CD4-positive, alpha-beta T cell treated with Interleukin-10 for 1 hour (primary cell): Measurements from ENCODE around the gene MBNL1.

Experiments used
- DNase-seq: peaks from one replicate; pipeline ENCODE4 v3.0.0-alpha.2; 2020

The MBNL1 gene

DNA sequence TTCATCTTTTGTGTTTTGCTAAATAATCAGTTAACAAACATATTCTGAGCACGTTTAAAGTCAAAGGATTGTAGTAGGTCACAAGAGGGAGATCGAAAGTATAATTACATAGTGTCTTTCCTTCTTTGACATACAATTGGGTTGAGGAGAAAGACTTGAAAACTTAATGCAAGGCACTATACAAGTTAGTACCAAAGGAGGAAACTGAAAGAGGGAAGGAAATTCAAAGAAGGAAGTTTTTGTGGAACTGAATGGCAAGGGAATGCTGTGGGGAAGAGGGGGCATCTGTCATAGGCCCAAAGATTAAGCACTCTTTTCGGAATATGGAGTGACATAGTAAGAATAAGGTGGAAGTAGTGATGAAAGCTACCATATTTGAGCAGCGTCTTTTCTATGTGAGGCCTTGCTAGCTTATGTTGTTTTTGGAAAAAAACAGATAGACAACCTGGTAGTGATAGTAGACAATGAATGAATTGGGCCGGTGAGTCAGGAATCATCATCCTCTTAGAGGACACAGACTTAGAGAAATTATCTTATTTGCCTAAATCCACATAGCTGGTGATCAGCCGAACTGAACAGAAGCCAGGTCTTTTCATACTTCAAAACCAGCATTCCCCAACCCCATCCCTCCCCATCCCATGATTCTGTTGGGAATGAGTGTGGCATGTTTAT is 10.2 kb downstream of the MBNL1 start:
- DNase-seq, result no peak

DNA sequence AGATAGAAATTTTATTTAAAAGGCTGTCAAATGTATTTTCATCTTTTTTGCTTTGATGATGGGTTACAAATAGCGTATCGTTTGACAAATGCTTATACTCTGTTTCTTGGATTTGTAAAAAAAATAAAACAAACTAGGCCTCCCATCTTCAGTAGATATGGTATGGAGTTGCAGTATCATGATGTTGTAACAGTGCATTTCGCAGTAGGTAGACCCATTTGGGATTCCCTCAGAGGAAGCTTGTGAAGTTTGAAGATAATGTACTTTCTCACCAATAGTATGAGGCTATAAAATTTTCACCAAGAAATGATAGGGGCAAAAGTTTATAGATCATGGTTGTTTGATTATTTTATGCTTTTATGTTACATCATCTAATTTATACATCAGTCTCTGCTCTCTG is 10.8 kb downstream of the MBNL1 start:
- DNase-seq, result no peak

DNA sequence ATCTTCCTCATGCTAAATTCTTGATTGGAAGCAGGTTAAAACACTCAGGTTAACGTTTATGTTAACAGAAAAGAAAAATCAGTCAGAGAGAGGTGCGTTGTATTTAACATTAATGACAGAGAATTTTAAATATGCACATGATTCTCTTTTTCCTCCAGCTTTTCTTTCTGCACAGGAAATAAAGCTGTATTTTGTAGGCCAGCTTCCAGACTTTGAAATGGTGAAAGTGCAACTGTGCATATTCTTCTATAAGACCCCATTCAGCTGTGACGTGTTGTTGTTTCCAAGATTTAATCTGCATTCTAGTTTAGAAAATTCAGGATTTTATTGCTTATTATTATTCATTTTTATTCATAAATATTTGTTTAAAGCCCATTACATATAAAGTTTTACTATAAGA is 11.8 kb downstream of the MBNL1 start:
- no peak for DNase-seq

DNA sequence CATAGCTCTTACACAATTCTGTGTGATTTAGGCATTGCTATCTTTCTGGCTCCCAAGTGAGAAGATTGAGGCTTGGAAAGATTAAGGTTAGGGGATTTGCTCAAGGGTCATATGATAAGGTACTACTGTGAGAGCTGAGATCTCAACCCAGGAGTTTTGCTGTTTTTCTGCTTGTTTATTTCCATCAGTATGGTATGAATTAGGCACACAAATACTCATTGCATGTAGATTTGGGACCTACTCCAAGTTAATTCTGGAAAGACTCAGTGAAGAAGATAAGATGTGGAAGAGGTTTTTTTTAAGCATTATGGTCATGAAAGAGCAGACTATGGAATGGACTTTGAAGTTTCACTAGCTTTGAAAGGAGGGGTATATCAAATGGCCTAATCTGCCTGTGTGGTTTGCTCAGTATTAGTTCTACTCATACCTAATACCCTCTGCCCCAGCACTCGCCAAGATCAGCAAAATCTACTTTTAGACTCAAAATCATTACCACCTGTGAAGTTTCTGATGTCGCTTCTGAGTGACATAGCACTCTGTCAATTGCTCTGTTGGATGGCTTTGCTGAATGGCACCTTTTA is 12.5 kb downstream of the MBNL1 start:
- DNase-seq, result peak; percentile 47

DNA sequence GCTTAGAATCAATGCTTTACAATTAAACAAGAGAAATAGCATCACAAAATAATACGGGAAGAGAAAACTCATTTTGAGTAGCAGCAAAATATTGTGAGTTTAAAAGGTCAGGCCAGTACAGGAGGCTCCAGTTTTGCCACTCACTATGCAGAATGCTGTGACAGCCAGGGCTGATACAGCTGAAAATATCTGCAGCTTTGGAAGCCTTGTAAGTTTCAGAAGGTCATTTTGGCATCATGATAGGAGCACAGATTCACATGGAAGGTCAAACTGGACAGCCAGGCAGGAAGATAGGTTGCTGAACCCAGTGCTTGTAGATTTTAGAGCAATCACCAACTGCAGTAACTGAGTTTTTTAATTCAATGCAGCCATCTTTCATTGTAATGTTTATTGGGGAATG is 14.1 kb downstream of the MBNL1 start:
- no peak for DNase-seq

DNA sequence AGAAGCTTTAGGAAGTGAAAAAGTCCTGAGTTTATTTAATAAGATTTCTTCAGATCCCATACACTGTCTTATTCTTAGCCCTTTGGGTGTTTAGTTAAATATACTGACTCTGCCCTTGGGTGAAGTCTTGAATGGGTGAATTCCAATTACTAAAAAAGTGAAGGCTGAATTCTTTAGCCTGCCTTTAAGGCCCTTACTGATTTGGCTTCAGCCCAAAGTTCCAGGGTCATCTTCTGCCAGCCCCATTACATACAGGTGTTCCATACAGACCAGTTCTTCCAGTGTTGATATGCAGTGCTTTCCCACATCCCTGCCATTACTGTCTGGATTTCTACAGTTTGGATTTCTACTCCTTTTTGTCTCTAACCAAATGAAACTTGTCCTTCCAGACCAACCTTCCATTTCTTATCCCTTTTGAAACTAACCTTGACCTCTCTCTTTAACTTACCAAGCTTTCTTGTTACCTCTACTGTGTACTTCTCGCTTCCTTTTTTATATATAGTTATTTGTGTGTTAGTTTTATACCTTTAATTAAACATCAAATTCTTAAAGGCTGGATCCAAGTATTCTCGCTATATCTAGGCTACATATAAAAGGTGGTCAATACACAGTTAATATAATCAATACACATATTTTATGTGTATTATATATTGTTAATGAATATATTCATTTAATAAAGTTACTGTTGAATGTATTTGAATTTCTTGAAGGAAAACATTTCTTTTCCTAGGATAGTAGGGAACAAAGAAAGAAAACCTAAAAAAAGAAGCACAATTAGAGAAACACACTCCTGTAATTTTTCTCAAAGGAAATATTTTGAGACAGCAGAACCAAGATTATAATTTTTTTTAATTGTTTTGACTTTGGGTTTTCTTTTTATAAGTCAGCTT is 15.0 kb downstream of the MBNL1 start:
- no peak for DNase-seq

DNA sequence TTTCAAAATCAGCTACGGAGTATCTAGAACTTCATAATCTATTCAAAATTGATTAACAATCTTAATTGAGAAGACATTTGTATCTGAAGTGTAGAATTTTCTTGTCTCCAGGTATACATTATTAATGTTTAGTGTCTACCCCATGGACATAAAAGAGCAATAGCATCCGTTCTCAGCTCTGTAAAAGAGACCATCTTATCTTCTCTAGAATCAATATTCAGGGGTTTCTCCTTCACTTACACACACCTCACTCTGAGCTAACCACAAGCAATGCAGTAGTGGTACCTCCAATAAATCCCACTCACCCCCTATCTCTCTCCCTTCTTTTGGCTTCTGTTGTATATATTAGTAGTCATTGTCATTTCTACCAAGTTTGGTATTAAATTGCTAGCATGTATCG is 16.2 kb downstream of the MBNL1 start:
- peak; percentile 58 for DNase-seq

DNA sequence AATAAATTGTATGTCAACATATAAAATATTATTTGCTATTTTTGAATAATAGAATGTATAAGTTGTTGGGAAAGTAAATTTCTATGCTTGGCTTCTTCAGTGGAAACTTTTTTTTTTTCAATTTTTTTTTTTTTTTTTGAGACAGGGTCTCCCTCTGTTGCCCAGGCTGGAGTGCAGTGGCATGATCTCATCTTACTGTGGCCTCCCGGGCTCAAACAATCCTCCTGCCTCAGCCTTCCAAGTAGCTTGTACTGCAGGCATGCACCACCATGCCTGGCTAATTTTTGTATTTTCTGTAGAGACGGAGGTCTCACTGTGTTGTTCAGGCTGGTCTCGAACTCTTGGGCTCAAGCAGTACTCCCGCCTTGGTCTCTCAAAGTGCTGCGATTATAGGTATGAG is 16.8 kb downstream of the MBNL1 start:
- no peak for DNase-seq

DNA sequence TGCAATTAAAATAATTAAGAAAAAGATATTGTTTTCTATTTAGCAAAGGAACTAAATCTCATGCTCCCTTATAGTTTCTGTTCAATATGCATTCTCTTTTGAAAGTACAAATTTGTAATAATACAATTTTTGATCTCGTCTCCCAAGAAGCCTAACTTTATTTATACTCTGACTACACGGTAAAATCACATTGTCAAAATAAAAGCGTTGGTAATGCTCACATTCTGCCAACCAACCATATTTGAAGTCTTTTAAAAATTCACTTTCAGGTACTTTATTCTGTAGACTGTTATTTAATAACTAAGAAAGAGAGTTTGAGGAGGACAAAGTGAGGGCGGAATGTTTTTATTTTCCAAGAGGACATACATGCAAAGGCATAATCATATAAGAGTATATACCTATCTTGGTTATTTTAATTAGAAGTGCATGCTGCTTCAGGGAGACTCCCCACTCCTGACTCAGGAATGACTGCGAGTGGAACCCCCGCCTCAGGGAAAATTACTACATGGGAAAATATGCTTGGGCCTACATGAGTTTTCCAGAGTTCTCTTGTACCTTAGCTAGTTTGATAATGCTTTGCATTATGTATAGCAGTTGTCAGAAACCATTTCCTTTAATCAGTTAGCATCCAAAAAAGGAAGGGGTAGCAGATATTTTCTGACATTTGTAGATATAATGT is 19.3 kb downstream of the MBNL1 start:
- DNase-seq, result no peak

DNA sequence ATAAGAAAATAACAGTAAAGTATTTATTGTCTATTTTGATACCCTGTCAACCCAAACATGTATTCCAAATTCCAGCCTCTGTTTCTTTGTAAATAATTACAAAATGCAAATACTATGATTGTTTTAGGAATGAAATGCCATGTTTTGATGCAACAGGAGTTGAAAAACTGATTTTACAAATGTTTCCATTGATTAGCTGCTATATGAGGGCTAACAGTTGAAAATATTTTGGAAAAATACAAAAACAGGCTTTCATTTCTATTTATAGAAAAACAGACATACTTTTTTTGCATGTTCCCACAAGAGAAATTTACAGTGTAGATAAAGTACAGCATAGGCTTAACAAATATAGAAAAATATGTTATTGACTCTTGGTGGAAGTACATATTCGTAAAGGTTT is 20.0 kb downstream of the MBNL1 start:
- DNase-seq, result no peak

DNA sequence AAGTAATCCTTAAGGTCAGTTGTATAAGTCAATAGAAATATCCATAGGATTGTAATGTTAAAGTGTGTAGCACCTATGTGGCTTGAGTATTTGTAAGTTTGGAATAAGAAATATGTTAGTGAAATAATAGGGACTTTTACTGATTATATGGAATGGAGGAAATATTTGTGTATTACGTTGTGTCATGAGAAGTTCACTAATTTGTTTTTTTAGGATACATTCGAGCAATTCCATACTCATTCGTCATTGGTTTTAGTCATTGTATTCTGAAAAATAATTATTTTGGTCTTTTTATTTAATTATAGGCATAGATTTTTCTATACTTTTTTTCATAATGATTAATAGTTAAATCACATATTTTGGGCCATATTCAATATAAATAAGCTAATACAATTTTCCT is 21.0 kb downstream of the MBNL1 start:
- DNase-seq, result no peak

DNA sequence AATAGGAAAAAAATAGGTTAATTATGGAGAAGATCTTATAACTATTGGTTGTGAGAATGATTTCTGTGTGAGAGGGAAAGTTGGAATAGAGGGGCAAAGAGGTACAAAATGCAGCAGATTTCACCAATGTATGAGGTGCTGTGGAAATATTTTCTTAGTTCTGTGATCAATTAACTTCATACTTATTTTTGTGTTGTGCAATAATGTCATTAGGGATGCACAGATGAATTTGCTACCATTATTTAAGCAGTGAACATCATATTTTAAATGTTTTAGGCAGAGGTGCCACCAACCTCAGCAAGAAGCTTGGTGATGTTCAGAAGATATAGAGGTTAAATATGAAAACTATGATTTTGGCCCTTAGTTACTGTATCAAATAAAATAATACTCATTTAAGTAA is 21.6 kb downstream of the MBNL1 start:
- no peak for DNase-seq

DNA sequence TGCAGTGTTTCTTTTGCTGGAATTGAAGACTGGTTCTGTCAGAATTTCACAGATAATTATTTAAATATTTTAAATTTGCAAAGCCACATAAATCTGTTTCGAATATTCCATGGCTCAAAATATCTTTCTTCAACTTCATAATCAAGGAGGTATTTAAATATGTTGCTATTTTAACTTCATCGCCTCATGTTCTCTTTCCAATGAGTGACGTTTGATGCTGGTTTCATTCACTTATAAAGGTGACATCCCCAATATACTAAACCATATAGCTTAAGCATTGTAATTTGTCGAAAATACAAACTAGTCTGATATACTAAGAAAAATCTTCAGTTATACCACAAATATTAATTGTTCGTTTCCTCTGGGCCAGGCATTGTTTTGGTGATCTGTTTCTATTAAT is 22.5 kb downstream of the MBNL1 start:
- DNase-seq, result no peak

DNA sequence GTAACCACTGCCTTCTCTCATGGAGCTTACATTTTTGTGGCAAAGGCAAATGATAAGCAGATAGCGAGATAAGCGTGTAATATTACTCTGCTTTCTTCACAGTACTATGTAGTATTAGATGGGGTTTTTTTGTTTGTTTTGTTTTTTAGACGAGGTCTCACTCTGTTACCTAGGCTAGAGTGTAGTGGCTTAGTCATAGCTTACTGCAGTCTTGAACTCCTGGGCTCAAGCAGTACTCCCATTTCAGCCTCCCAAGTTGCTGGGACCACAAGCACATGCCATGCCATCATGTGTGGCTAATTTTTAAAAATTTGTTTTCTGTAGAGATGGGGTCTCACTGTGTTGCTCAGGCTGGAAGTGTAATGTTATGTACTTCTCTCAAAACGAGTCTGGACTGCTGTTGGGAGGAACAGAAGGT is 22.9 kb downstream of the MBNL1 start:
- DNase-seq, result peak; percentile 54

DNA sequence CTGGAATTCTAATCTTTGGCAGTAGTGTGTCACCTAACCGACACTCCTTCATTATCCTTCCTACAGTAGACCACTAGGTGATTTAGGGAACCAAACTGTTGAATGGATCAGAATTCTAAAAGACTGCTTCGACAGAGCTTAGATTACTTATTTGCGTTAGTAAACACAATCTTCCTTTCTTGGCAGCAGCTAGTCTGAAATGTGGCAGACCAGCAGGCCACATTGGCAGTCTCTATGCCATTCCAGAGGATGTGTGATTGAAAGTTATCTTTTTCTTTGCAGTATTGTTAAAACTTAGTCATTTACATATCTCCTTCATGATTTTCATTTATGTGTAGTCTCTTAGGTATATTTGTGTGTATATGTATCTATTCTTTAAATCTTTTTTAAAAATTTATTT is 23.6 kb downstream of the MBNL1 start:
- DNase-seq, result no peak

DNA sequence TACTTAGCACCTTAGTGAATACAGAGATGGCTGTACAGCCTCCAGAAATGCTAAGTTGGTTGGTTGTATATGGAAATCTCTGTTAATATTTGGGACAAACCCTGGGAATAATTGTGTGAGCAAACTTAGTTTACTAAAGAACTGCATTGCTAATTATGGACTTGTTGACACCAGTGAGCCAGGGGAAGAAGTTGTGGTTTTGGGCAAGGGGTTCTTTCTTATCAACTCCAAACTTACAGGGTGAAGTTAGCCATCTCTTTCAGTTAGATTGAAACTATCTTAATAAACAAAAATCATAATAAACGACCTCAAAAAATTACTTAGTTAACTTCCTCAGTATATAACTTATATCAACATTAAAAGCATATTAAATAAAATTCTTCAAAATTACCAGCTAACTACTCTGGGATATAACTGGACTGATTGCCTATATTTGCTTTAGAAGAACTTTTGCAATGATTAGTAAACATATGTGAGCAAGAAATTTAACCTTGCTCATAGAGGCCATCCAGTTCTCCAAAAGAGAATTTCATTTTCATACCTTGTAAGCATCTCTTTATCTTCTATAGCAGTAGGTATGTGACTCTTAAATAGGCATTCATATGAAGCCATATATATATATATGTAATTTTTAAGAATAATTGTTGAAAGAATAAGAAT is 24.7 kb downstream of the MBNL1 start:
- DNase-seq, result no peak

DNA sequence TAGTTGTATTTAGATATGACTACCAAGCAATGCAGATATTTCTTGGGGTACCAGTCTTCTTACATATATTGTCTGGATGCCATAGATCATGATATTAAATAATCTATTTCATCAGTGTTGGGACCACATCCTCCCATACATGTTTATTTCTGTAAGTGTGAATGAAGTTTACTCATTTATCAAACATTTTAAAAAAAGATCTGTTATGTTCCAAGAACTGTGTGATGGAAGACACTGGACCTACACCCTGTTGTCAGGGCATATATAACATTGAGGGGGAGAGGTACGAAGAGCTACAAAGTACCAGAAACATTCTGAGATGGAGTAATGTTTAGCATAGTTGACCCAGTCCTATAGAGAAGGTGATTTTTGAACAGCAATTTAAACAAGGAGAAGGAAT is 26.6 kb downstream of the MBNL1 start:
- DNase-seq, result no peak

DNA sequence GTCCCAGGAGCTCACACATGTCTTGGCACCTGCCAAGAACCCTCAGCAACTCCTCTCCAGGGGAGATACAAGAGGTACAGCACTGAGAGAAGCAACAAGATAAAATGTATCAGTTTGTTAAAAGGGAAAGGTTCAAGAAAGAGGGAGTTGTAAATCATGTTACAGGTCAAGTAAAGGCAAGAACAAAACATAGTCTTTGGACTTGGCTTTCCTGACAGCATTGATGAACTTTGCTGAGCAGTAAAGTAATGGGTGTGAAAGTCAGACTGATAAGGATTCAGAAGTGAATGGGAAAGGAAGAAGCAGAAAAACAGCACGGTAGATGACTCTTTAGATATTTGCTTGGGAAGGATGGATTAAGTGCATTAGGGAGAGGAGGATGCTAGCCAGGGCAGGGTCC is 27.1 kb downstream of the MBNL1 start:
- no peak for DNase-seq

DNA sequence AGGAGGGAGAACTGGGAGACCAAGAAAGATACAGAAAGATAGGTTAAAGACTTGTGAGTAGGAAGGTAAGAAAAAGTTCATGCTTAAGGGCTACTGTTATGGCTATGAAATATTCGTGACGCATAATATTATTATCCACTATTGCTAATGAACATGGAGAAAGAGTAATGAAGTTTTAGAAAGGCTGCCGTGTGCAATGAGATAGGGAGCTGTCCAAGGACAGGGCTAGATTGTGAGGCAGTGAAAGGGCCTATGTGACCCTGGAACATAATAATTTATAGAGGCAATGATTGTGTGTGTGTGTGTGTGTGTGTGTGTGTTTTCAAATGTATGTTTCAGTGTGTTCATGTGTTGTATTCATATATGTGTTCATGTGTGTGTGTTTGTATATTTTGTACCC is 27.7 kb downstream of the MBNL1 start:
- no peak for DNase-seq

DNA sequence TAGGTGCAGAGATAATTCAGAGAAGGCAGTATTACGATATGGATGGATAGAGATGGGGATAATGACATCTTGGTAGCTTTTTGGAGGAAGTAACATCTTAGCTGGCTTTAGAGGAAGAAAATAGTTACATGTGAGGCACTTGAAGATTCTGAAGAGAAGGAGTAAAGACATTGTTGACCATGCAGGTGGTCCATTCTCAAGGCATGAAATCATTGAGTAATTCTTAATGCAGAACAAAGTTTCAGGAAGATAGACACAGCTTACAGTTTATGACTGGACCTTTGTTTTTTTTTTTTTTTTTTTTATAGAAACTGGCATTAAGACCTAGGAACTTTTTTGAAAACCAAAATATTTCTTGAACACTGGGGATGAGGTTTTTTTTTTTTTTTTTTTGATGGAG is 28.2 kb downstream of the MBNL1 start:
- DNase-seq, result no peak

DNA sequence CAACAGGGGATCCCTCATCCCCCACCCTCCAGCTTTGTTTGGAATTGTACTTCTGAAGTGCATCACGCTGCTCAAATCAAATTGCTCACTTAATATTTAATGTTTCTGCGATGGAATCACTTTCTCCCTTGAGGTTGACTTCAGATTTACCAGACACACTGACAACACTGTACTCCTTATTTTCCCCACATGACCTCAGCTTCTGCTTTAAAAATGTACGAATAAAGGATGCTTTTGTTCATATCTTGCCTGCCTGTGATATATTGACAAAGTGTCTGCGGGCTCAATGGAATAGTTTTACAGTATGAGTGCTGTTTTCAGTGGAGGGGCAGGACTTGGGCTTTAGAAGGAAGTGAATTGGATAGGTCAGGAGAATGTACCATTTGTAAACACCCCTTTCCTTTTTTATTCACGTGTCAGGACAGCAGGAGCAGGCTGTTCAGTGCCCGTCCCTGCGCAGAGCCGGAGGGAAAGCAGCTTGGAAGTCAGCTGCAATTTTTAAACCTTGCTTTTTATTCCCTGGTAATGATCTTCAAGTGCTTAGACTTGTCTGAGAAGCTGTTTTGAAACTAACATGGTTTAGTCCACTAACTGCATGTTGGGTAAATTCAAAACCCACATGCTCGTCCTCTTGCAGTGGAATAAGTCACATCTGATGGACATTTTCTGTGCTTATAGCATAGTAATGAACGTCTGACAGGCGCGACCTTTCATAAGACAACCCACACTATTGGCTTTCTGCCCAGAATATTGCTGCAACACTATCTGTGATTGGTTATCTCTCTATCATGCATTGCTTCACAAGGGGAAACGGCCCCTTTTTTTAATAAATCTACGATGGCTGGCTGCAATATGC is 29.9 kb downstream of the MBNL1 start:
- peak; percentile 89 for DNase-seq
